MCF 10A (cell line): ENCODE results near the gene PROM2. TPM values are rescaled to one million over a fixed set of nuclear protein-coding genes. Genes with fewer than 3 reads are reported as not detected.

Experiments used
- BruUV-seq: library from RNA; stranded (reverse); fragments of 400-500 nt; replicated peaks from 2 replicates; lab custom pipeline; 2021; lab: Mats Ljungman, UMichigan
- CTCF ChIA-PET: fragments of 300-600 bp; sonication (Branson Sonifier 250); formaldehyde crosslinking; extraction: SDS; loops from one replicate; lab custom pipeline; 2021; ENCODE audit warnings: antibody characterized with exemption, inconsistent platforms; lab: Yijun Ruan, JAX
- POLR2A ChIA-PET: fragments of 300-600, 350-650 bp; sonication (Branson Sonifier 250); formaldehyde crosslinking; extraction: SDS; loops from one replicate; lab custom pipeline; 2020; ENCODE audit warnings: antibody characterized with exemption, inconsistent platforms; lab: Yijun Ruan, JAX
- DNase-seq: peaks from one replicate; pipeline ENCODE4 v3.0.0-alpha.2; 2018; ENCODE audit not compliant: unreplicated experiment
- H3K27ac Mint-ChIP-seq: one replicate; pipeline ENCODE4 v1.8.0; 2022; ENCODE audit warnings: mild to moderate bottlenecking, low read depth, mixed read lengths; ENCODE audit not compliant: unreplicated experiment
- H3K27me3 Mint-ChIP-seq: one replicate; pipeline ENCODE4 v1.8.0; 2022; ENCODE audit warnings: mixed read lengths; ENCODE audit not compliant: insufficient read depth, unreplicated experiment
- H3K36me3 Mint-ChIP-seq: one replicate; pipeline ENCODE4 v1.8.0; 2022; ENCODE audit warnings: mild to moderate bottlenecking, moderate library complexity, mixed read lengths; ENCODE audit not compliant: insufficient read depth, unreplicated experiment
- H3K4me1 Mint-ChIP-seq: one replicate; pipeline ENCODE4 v1.8.0; 2022; ENCODE audit warnings: mixed read lengths; ENCODE audit not compliant: insufficient read depth, unreplicated experiment
- H3K4me3 Mint-ChIP-seq: one replicate; pipeline ENCODE4 v1.8.0; 2022; ENCODE audit warnings: mild to moderate bottlenecking, moderate library complexity, mixed read lengths; ENCODE audit not compliant: unreplicated experiment
- H3K9me3 Mint-ChIP-seq: one replicate; pipeline ENCODE4 v1.8.0; 2022; ENCODE audit warnings: mixed read lengths; ENCODE audit not compliant: unreplicated experiment
- intact Hi-C: fragments of 100-400 bp; cut with micrococcal nuclease; formaldehyde crosslinking; loops from 2 replicates; pipeline ENCODE4 v1.14.1; 2022
- total RNA-seq: library from RNA; stranded (reverse); gene quantifications from 2 replicates; pipeline ENCODE4 v1.2.3, GENCODE V29; 2022
- TF ChIP-seq, protein P1 (sequence below): fragments of 200-600 bp; IDR thresholded peaks from one replicate; pipeline ENCODE4 v1.8.0; 2022; ENCODE audit warnings: antibody characterized with exemption, mild to moderate bottlenecking; ENCODE audit not compliant: unreplicated experiment

PROM2 gene
- total RNA-seq, 1 experiment from 2014 or later: 2.6 TPM

GRCh38 chr2:95317665-95318425 is 43.6 kb downstream of the PROM2 start:
- Mint-ChIP-seq H3K4me1 (peaks cover 52% of the 10 kb centered on the region), H3K36me3 (no peaks in the 10 kb centered on the region), H3K27ac (peak overlapping the region; percentile 86), H3K27me3 (no peaks in the 10 kb centered on the region), H3K4me3 (peak overlapping the region; percentile 68), H3K9me3 (no peaks in the 10 kb centered on the region)
- intact Hi-C loops: no loop called here
- POLR2A ChIA-PET: interaction anchor here (0.6 to 3.9 kb wide), 4 partner anchors 15 to 116 kb away, joined by 3 to 45 read pairs (median 3); partner anchors contain the start of gene FAHD2A
- CTCF ChIA-PET: interaction anchor here (1.0 to 16.5 kb wide), 5 partner anchors 10 to 87 kb away, joined by 5 to 323 read pairs (median 10); no protein-coding TSS in a partner anchor
- DNase-seq: peak; percentile 42
- TF ChIP-seq, protein P1, sequence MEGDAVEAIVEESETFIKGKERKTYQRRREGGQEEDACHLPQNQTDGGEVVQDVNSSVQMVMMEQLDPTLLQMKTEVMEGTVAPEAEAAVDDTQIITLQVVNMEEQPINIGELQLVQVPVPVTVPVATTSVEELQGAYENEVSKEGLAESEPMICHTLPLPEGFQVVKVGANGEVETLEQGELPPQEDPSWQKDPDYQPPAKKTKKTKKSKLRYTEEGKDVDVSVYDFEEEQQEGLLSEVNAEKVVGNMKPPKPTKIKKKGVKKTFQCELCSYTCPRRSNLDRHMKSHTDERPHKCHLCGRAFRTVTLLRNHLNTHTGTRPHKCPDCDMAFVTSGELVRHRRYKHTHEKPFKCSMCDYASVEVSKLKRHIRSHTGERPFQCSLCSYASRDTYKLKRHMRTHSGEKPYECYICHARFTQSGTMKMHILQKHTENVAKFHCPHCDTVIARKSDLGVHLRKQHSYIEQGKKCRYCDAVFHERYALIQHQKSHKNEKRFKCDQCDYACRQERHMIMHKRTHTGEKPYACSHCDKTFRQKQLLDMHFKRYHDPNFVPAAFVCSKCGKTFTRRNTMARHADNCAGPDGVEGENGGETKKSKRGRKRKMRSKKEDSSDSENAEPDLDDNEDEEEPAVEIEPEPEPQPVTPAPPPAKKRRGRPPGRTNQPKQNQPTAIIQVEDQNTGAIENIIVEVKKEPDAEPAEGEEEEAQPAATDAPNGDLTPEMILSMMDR: no peak
- no TSS peak for BruUV-seq

GRCh38 chr2:95318431-95319220 is 44.4 kb downstream of the PROM2 start:
- Mint-ChIP-seq H3K4me3 (peak overlapping the region; percentile 68), H3K9me3 (no peaks in the 10 kb centered on the region), H3K27me3 (no peaks in the 10 kb centered on the region), H3K27ac (peak overlapping the region; percentile 86), H3K4me1 (peaks cover 52% of the 10 kb centered on the region), H3K36me3 (no peaks in the 10 kb centered on the region)
- ChIA-PET CTCF (interaction anchor here (1.4 to 16.5 kb wide), 3 partner anchors 27 to 83 kb away, joined by 4 to 323 read pairs (median 10); no protein-coding TSS in a partner anchor), POLR2A (interaction anchor here (1.4 kb wide), 1 partner anchor 15 kb away, joined by 3 read pairs; no protein-coding TSS in a partner anchor)
- intact Hi-C loops: no loop called here
- BruUV-seq: no TSS peak
- no peak for DNase-seq
- TF ChIP-seq, protein P1: no peak

DNA sequence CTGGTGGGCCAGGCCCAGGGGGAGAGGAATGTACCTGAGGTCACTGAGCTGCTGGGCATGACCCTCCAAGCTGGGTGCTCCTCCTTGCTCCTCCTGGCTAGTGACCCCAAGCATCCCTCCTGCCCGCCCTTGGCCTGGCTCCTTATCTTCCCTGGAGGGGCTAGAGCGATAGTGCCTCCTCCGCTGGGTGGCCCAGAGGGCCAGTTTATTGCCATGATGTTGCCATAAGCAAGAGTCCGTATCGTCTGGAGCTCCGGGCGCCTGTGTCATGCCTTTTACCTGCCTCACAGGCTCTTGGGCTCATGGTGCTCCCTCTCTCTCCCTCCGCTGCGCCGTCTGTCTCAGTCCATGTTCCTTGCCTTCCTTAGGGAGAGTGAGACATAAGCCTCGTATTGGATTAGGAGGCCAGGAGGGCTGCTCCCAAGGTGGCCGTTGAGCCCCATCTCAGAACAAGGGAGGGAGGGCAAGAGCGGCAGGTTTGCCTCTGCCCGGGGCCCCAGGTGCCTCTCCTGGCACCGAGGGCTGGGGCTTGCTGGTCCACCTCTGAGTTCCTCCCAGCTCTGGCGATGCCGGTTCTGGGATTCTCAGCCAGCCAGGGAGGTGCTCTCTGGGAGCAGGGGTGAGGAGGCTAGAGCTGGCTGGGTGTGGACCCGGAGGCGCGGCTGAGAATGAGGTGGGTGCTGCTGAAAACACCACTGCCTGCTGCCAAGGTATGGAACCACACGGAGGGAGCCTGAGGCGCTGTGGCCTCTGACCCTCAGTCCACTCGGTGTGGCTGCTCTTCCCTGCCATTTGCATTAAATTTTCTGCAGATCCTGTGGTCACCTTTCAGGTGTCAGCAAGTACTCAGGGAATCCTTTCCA is 45.5 kb downstream of the PROM2 start:
- Mint-ChIP-seq H3K27me3 (no peaks in the 10 kb centered on the region), H3K4me3 (no peak overlapping the region), H3K36me3 (no peaks in the 10 kb centered on the region), H3K4me1 (peaks cover 49% of the 10 kb centered on the region), H3K27ac (peak overlapping the region; percentile 67), H3K9me3 (no peaks in the 10 kb centered on the region)
- BruUV-seq: no TSS peak
- intact Hi-C loops: no loop called here
- POLR2A ChIA-PET: interaction anchor here (1.0 kb wide), 1 partner anchor 10 kb away, joined by 3 read pairs; no protein-coding TSS in a partner anchor
- CTCF ChIA-PET: interaction anchor here (0.7 to 1.4 kb wide), 4 partner anchors 26 to 88 kb away, joined by 3 to 10 read pairs (median 4); partner anchors contain the start of gene FAHD2A
- DNase-seq: no peak
- TF ChIP-seq, protein P1: no peak
